HG03442 (cell line): Measurements from ENCODE around the gene STAM2.
"Not testable (repeated sequence)": the region's sequence is repeated elsewhere in the genome, so short reads cannot be mapped to it uniquely, and the experiment has no call there.

Experiments
- ATAC-seq: cut with Tn5 transposase; IDR thresholded peaks from one replicate; pipeline ENCODE4 v1.9.1; 2021; ENCODE audit warnings: mild to moderate bottlenecking, moderate library complexity; ENCODE audit not compliant: unreplicated experiment

STAM2 gene

GRCh38 chr2:152114366-152114765, 61.2 kb downstream of the STAM2 start:
- ATAC-seq, result no peak

DNA sequence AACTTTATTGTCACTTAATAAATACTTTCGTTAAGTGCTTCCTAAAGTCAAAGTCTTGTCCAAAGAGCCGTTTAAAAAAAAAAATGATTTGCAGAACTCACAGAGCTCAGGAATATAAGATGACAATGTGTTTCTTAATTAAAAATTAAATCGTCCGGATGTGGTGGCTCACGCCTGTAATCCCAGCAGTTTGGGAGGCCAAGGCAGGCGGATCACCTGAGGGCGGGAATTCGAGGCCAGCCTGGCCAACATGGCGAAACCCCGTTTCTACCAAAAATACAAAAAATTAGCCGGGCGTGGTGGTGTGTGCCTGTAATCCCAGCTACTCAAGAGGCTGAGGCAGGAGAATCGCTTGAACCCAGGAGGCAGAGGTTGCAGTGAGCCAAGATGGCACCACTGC, 68.4 kb downstream of the STAM2 start:
- ATAC-seq, result not testable (repeated sequence)

DNA sequence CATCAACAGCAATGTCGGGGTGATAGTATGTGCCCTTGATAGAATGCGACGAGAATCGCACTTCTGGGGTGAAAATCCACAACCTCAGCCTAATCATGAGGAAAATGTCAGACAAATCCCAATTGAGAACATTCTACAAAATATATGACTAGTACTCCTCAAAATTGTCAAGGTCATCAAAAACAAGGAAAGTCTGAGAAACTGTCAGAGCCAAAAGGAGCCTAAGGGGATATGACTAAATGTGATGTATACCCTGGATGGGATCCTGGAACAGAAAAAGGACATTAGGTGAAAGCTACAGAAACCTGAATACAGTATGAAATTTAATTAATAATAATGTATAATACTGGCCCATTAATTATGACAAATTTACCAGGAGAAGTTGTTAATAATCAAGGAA, 69.1 kb downstream of the STAM2 start:
- ATAC-seq, result no peak

- no peak for ATAC-seq
These were observed 72.3 kb downstream of the STAM2 start for GRCh38 chr2:152103271-152103670.

GRCh38 chr2:152100961-152101360, 74.6 kb downstream of the STAM2 start:
- no peak for ATAC-seq

DNA sequence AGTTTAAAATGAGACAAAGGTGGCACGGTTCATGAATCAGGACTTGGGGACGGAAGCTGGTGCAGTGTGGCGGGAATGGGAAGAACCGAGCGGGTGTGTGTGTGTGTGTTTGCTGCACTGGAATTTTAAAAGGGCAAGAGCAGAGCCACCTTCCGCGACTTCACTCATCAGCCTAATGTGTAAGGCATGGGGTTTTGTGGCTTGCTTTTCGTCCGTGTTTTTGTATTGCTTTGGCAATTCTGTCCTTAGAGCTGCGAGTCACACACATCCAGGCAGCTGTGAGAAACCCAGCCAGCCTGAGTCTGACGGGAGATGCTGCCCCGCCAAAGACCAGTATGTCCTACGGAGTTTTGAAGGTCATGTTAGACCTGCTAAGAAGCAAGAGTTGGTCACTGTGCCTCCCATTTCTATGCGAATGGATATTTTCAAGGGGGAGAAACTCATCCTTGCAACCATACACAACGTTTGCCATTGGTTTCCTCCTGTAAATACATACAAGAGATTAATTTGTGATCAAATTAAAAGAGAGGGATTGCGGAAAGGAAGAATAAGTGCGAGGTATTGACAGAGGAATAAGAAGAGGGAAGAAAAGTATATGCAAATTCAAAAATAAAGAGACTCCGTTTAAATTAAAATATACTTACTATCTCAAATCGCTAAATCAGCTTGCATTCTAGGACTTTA, 76.1 kb downstream of the STAM2 start:
- no peak for ATAC-seq

- no peak for ATAC-seq
These were observed 76.8 kb downstream of the STAM2 start, which contains the start of gene CACNB4 for GRCh38 chr2:152098496-152099366. Gene CACNB4, minus strand, starts transcription at chr2:152099044.

DNA sequence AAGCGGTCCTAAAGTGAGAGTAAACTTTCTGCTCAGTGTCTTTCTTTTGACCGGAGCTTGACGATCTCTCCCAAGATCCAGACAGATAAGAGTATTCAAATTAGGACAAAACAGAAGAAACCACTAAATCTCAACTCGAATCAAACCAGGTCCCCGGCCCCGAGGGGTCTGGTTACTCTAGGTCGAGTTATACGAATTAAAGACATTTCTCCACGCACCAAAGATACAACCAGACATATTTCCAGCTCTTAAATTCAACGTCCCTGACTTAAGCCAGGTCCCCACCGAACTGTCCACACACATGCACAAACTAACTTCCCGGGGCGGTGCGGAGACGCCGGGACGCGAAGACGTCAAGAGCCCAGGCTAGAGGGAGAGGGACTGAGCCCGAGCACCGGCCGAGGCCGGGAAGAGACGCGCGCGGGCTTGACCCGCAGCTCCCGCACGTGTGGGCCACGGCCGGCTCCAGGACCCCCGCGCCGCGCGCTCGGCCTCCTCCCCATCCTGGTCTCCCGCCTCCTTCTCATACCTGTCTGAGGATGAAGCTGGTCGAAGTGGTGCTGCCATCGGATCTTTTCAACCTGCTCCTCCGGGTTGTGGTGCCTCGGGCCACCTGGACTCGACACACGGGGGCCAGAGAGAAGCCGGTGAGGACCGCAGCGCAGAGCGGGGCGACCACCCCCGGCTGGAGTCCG, 77.6 kb downstream of the STAM2 start:
- ATAC-seq, result no peak

DNA sequence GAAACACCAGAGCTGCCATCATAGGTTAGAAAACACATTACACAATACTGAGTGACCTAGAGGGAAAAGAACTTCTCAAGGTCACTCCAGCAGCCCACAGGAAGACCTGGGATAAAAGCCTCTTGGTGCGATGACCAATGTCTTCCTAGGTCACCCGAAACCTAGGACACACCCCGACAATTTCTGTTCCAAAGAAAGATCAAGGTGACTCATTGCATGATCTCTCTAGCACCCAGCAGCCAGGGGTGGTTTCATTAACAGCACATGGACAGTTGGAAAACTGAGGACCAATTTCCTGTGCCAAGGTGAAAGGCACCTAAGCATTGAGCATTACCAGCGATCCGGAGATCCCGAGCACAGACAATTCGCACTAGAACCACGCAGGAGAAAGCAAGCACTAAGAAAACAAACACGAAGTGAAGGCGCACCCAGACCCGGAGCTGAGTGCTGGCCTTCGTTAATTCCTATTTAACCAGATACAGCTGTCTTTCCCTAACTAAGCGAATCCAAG, 78.2 kb downstream of the STAM2 start:
- ATAC-seq, result peak; percentile 42

DNA sequence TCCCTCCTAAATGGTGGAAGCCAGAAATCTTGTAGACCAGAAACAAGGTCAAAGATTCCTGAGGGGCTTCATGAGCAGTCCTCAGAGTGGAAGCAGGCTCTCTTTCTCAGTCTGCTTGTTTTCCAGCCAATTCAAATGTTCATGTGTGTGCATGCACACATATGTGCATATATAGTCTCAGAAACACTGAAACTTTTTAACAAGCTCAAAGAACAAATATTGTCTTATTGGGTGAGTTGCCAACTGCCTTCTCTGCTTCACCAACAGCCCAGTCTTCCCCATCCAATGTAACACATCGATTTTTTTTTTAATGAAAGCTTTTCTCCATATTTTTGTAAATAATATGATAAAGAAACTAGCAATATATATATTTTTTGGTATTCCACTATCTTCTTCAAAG, 80.4 kb downstream of the STAM2 start:
- no peak for ATAC-seq

DNA sequence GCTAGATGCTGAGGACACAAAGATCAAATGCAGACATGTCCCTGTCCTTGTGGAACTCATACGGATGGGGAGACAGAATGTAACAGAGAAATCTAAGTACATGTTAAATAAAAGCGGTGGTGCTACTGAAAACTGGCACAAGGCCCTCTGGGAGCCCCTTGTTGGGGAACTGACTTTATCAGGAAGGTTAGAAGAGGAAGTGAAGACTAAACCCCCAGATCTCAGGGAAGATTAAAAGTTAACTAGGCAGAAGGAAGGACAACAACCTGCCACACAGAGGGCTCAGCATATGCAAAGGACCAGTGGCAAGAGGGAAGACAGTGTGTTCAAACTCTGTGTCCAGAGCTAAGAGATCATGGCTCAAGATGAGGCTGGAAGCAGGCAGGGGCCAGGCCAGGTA, 81.5 kb downstream of the STAM2 start:
- ATAC-seq, result no peak

DNA sequence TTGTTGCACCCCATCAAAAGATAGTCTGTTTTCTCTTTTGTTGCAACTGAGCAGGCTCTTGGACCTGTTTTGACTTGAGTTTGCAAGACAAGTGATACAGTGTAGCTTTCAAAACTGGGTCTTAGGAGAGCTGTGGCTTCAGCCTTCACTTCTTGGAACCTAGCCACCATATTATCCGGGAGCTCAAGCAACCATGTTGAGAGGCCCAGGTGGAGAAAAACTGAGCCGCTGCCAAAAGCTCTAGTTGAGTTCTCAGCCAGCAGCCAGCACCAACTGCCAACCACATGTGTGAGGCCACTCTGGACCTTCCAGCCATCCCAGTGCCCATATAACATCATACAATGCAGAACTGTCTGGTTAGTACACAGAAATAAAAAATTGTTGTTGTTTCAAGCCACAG, 82.1 kb downstream of the STAM2 start:
- no peak for ATAC-seq

- ATAC-seq, result no peak
These were observed 83.5 kb downstream of the STAM2 start for GRCh38 chr2:152092095-152092494.

- ATAC-seq, result not testable (repeated sequence)
These were observed 84.8 kb downstream of the STAM2 start for GRCh38 chr2:152090726-152091125.

DNA sequence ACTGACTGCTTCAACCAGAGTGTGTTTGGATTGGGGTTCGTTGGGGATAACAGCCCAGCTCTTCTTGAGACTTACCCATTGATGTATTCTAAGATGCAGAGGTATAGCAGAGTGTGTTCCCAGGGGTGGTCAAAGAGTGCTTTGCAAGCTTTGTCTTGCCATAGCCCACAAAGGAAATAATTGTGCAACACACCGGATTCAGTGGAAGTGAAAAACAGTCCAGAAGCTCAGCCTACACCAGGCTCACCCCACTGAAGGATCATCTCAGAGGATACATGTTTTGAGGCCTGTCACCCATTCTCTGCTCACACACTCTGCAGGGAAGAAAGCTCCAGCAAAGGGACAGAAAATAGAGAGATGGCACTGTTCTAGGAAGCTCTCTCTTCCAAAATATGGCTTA, 86.3 kb downstream of the STAM2 start:
- ATAC-seq, result no peak

DNA sequence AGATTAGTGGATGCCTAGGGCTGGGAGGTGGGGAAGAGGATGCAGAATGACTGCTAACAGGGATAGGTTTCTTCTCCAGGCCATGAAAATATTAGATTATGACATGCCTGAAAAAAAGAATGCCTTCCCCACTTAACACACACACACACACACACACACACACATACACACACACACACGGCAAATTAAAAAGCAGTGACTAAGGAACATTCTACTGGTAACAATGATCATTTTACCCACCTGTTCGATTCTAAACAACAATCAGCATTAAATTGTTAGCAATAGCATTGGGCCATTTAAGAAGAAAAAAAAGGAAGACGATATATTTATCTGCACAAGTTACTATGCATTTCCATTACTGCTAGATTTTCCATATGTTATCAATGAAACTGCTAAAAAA, 87.6 kb downstream of the STAM2 start:
- no peak for ATAC-seq

- no peak for ATAC-seq
These were observed 89.3 kb downstream of the STAM2 start for GRCh38 chr2:152086231-152086630.

- ATAC-seq, result no peak
These were observed 91.5 kb downstream of the STAM2 start for GRCh38 chr2:152084076-152084475.

GRCh38 chr2:152083202-152083875, 92.2 kb downstream of the STAM2 start:
- ATAC-seq, result no peak

DNA sequence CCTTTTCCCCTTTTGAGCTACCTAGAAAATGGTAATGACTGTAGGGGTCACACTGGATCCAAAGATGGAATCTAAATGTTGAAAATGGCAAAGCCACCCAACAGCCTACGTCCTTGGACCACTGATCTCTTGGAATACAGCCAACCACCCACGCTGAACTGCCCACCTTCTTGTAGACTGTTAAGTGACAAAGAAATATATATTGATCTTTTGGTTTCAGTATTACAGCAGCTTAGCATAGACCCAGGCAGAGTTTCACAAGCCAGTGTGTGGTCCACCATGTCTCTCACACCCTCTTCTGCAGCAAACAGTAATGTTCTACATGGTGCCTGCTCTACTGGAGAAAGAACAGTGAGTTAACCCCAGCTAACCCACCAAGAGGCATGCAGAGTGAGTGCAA, 96.9 kb downstream of the STAM2 start:
- ATAC-seq, result peak; percentile 89

DNA sequence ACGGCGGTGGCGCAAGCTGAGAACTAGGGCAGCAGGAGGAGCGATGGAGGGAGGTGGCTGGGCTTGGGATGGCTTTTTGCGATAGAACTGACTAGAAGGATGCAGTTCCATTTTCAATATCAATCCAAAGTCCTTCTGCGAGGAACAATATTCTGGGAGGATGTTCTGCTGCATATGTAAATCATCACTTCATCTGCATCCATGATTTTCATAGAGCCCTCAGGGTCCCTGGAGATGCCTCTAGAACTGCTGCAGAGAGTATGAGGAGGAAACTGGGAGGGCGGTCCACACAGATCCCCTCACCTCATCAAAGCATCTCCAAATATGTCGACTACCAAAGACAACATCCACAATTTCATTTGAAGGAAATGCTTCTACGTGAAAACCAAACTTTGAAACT, 97.5 kb downstream of the STAM2 start:
- no peak for ATAC-seq
